GM12873 (cell line): ENCODE measurements around the gene EGFLAM.

Source experiments
- CTCF ChIP-seq: IDR thresholded peaks from 2 replicates; pipeline ENCODE4 v1.5.1; 2012; ENCODE audit warnings: low read depth, mild to moderate bottlenecking, moderate library complexity, low read length, control low read depth; ENCODE audit not compliant: insufficient read depth; ENCODE audit errors: missing control alignments

EGFLAM gene

GRCh38 chr5:38479315-38479904 is 221.1 kb downstream of the EGFLAM start:
- no peak for TF ChIP-seq CTCF

GRCh38 chr5:38483805-38484398 is 225.5 kb downstream of the EGFLAM start:
- TF ChIP-seq CTCF, result peak; percentile 2

- TF ChIP-seq CTCF, result no peak
Measured at GRCh38 chr5:38494175-38494574, 235.8 kb downstream of the EGFLAM start.

GRCh38 chr5:38494763-38495162 is 236.4 kb downstream of the EGFLAM start:
- TF ChIP-seq CTCF, result no peak

- no peak for TF ChIP-seq CTCF
Measured at GRCh38 chr5:38497946-38498345, 239.6 kb downstream of the EGFLAM start.

- no peak for TF ChIP-seq CTCF
Measured at GRCh38 chr5:38500573-38501260, 242.4 kb downstream of the EGFLAM start.

- no peak for TF ChIP-seq CTCF
Measured at GRCh38 chr5:38506302-38506701, 247.9 kb downstream of the EGFLAM start.
